HepG2 (cell line): ENCODE results near the gene TM7SF3. TPM values are rescaled to one million over a fixed set of nuclear protein-coding genes. Genes with fewer than 3 reads are reported as not detected.

ENCODE experiments used
- AGO1 ChIP-seq: fragments of 200-400 bp; formaldehyde crosslinking; IDR thresholded peaks from 2 replicates; pipeline ENCODE4 v1.6.1; 2017; ENCODE audit warnings: mild to moderate bottlenecking, low read depth, low read length, moderate library complexity; ENCODE audit not compliant: poor library complexity, severe bottlenecking
- AKNA ChIP-seq: sonication (generic); formaldehyde crosslinking; IDR thresholded peaks from 2 replicates; pipeline ENCODE4 v1.4.0; 2020; ENCODE audit warnings: missing genetic modification reagents, borderline replicate concordance
- DNMT1 ChIP-seq: sonication (generic); formaldehyde crosslinking; IDR thresholded peaks from 2 replicates; pipeline ENCODE4 v1.5.1; 2020; ENCODE audit warnings: mild to moderate bottlenecking, missing genetic modification reagents
- JUN ChIP-seq: sonication (generic); formaldehyde crosslinking; IDR thresholded peaks from 2 replicates; pipeline ENCODE4 v1.4.0; 2020; ENCODE audit warnings: mild to moderate bottlenecking, missing genetic modification reagents
- TCF12 ChIP-seq, 2 experiments: fragments of 450-650 bp in 1 of 2; sonication (generic) in 1 of 2; formaldehyde crosslinking in 1 of 2; IDR thresholded peaks; 2 replicates each; pipeline versions ENCODE4 v1.6.1 to v1.8.0; 2017 to 2022; ENCODE audit warnings: antibody characterized with exemption in 1 of 2, mild to moderate bottlenecking in 1 of 2, missing genetic modification reagents in 1 of 2, moderate library complexity in 1 of 2
- ZBTB49 ChIP-seq: sonication (generic); formaldehyde crosslinking; IDR thresholded peaks from 2 replicates; pipeline ENCODE4 v1.4.0; 2020; ENCODE audit warnings: missing genetic modification reagents, borderline replicate concordance
- ZGPAT ChIP-seq: IDR thresholded peaks from 2 replicates; pipeline ENCODE4 v1.6.1; 2016; ENCODE audit warnings: mild to moderate bottlenecking
- ZNF136 ChIP-seq: sonication (generic); formaldehyde crosslinking; IDR thresholded peaks from 2 replicates; pipeline ENCODE4 v1.8.1; 2022; ENCODE audit warnings: low read depth, mild to moderate bottlenecking, moderate library complexity, missing genetic modification reagents
- ZNF414 ChIP-seq: sonication (generic); formaldehyde crosslinking; IDR thresholded peaks from 2 replicates; pipeline ENCODE4 v1.5.0; 2020; ENCODE audit warnings: missing genetic modification reagents
- ZNF605 ChIP-seq: sonication (generic); formaldehyde crosslinking; IDR thresholded peaks from 2 replicates; pipeline ENCODE4 v1.8.0; 2022; ENCODE audit warnings: mild to moderate bottlenecking, missing genetic modification reagents
- polyA plus RNA-seq, 8 experiments: library from polyadenylated mRNA; depleted of rRNA in 3 of 8; stranded (reverse) in 7 of 8; unstranded in 1 of 8; fragments of >200 nt; fragmentation: Illumina TruSeq in 4 of 8; extraction: Trizol in 4 of 8; gene quantifications; 2 replicates each; pipeline versions ENCODE4 v1.2.1 to v1.2.3, GENCODE V29; 2011 to 2016; ENCODE audit warnings: low read depth in 4 of 8, missing spikeins in 1 of 8, mixed read lengths in 1 of 8; ENCODE audit not compliant: insufficient read depth in 1 of 8
- total RNA-seq, 5 experiments: library from RNA; depleted of rRNA; stranded (reverse); fragments of >200 nt; fragmentation: Illumina TruSeq; extraction: Trizol; gene quantifications; 2 replicates each; pipeline ENCODE4 v1.2.3, GENCODE V29; 2016; ENCODE audit warnings: low read depth in 1 of 5

The TM7SF3 gene
- total and polyA plus RNA-seq, 2 of the 13 experiments (the other 11 are each of a cell fraction or from before 2014, with no cell fraction given), result 116 to 142 TPM

GRCh38 chr12:26937863-26938700, 76.1 kb downstream of the TM7SF3 start, which contains the start of the genes FGFR1OP2 and INTS13 (continued):
- TF ChIP-seq ZNF414 (CRISPR knock-in tag), result no peak
- TF ChIP-seq ZNF136 (CRISPR knock-in tag), result no peak
- no peak for TF ChIP-seq AGO1
- TF ChIP-seq ZNF605 (CRISPR knock-in tag), result peak; percentile 62; the same call in 1 of the 2 replicates
- no peak for TF ChIP-seq ZBTB49 (CRISPR knock-in tag)
- TF ChIP-seq DNMT1 (CRISPR knock-in tag), result no peak
- peak; percentile 48 for TF ChIP-seq ZGPAT
- no peak for TF ChIP-seq TCF12 (IDR thresholded peaks at IDR 0.05)
- no peak for TF ChIP-seq TCF12 (CRISPR knock-in tag; IDR thresholded peaks at IDR 0.05)
- TF ChIP-seq JUN (CRISPR knock-in tag), result no peak
- TF ChIP-seq AKNA (CRISPR knock-in tag), result no peak
